IMR-90 (cell line): ENCODE data around the gene TF. TPM values are rescaled to one million over a fixed set of nuclear protein-coding genes. Genes with fewer than 3 reads are reported as not detected.

ENCODE experiments used
- ATAC-seq: fragments of 200-7000 bp; cut with Tn5 transposase; 2 replicates; pipeline ENCODE4 v1.9.1; 2020; ENCODE audit warnings: low read depth, mild to moderate bottlenecking, moderate library complexity
- BruUV-seq: library from RNA; stranded (reverse); fragments of 400-500 nt; replicated peaks from 2 replicates; lab custom pipeline; 2021; lab: Mats Ljungman, UMichigan
- CTCF ChIA-PET: fragments of 300-600 bp; formaldehyde crosslinking; extraction: SDS; loops from one replicate; lab custom pipeline; 2021; ENCODE audit warnings: antibody characterized with exemption; lab: Yijun Ruan, JAX
- POLR2A ChIA-PET: fragments of 300-600 bp; sonication (Branson Sonifier 250); formaldehyde crosslinking; loops from one replicate; lab custom pipeline; 2022; ENCODE audit warnings: antibody characterized with exemption; ENCODE audit not compliant: unreplicated experiment; lab: Charles Lee
- DNase-seq: peaks from one replicate; pipeline ENCODE4 v3.0.0; 2013
- H2AFZ ChIP-seq: replicated peaks from 2 replicates; pipeline ENCODE3; 2013; ENCODE audit warnings: low read length, mild to moderate bottlenecking; ENCODE audit not compliant: poor library complexity
- H2AK5ac ChIP-seq: 2 replicates; pipeline ENCODE4 v1.6.1; 2013; ENCODE audit warnings: low read depth, low read length, inconsistent platforms
- H2AK9ac ChIP-seq: replicated peaks from 2 replicates; pipeline ENCODE3; 2013; ENCODE audit warnings: mild to moderate bottlenecking, low read depth, low read length, moderate library complexity; ENCODE audit not compliant: poor library complexity
- H2BK120ac ChIP-seq: 2 replicates; pipeline ENCODE4 v1.6.1; 2013; ENCODE audit warnings: low read depth, low read length, inconsistent platforms
- H2BK15ac ChIP-seq: 3 replicates; pipeline ENCODE4 v1.6.1; 2013; ENCODE audit warnings: low read depth, low read length, inconsistent platforms
- H2BK20ac ChIP-seq: 2 replicates; pipeline ENCODE4 v1.6.1; 2013; ENCODE audit warnings: low read depth, mild to moderate bottlenecking, inconsistent platforms, low read length, moderate library complexity
- H2BK5ac ChIP-seq: 2 replicates; pipeline ENCODE4 v1.6.1; 2013; ENCODE audit warnings: mild to moderate bottlenecking, low read depth, low read length, inconsistent platforms; ENCODE audit not compliant: poor library complexity, severe bottlenecking
- H3K14ac ChIP-seq: replicated peaks from 2 replicates; pipeline ENCODE4 v1.6.1; 2013; ENCODE audit warnings: low read depth, low read length, inconsistent platforms
- H3K18ac ChIP-seq: 2 replicates; pipeline ENCODE4 v1.6.1; 2013; ENCODE audit warnings: low read depth, low read length, control low read depth
- H3K23ac ChIP-seq: 2 replicates; pipeline ENCODE4 v1.6.1; 2013; ENCODE audit warnings: low read depth, low read length, inconsistent platforms
- H3K27ac ChIP-seq: 2 replicates; pipeline ENCODE4 v1.5.1; 2013; ENCODE audit warnings: mild to moderate bottlenecking, control low read depth, low read length; ENCODE audit not compliant: insufficient read depth
- H3K27me3 ChIP-seq: 2 replicates; pipeline ENCODE4 v1.6.1; 2013; ENCODE audit warnings: low read length; ENCODE audit not compliant: control insufficient read depth, insufficient read depth
- H3K36me3 ChIP-seq: 2 replicates; pipeline ENCODE4 v1.6.1; 2013; ENCODE audit warnings: low read length, mixed read lengths; ENCODE audit not compliant: control insufficient read depth, insufficient read depth
- H3K4ac ChIP-seq: 2 replicates; pipeline ENCODE4 v1.6.1; 2013; ENCODE audit warnings: low read depth, low read length, inconsistent platforms
- H3K4me1 ChIP-seq: 2 replicates; pipeline ENCODE4 v1.6.1; 2013; ENCODE audit warnings: low read length, mixed read lengths; ENCODE audit not compliant: control insufficient read depth, insufficient read depth
- H3K4me2 ChIP-seq: 2 replicates; pipeline ENCODE4 v1.6.1; 2013; ENCODE audit warnings: low read depth, mild to moderate bottlenecking, control low read depth, low read length, moderate library complexity
- H3K4me3 ChIP-seq: 2 replicates; pipeline ENCODE4 v1.5.1; 2013; ENCODE audit warnings: low read depth, mild to moderate bottlenecking, control low read depth, low read length, moderate library complexity; ENCODE audit not compliant: insufficient read depth
- H3K56ac ChIP-seq: 2 replicates; pipeline ENCODE4 v1.6.1; 2013; ENCODE audit warnings: low read length, inconsistent platforms; ENCODE audit not compliant: insufficient read depth; ENCODE audit errors: extremely low read depth
- H3K79me1 ChIP-seq, 2 experiments: 2 replicates each; pipeline ENCODE4 v1.6.1; 2013; ENCODE audit warnings: low read length in 2 of 2, inconsistent platforms in 1 of 2, low read depth in 1 of 2
- H3K9ac ChIP-seq: 2 replicates; pipeline ENCODE4 v1.6.1; 2013; ENCODE audit warnings: low read depth, low read length, control low read depth
- H3K9me1 ChIP-seq: 2 replicates; pipeline ENCODE4 v1.6.1; 2013; ENCODE audit warnings: low read length, inconsistent platforms; ENCODE audit not compliant: insufficient read depth
- H3K9me3 ChIP-seq: 2 replicates; pipeline ENCODE4 v1.6.1; 2013; ENCODE audit warnings: low read length; ENCODE audit not compliant: control insufficient read depth, insufficient read depth
- H4K20me1 ChIP-seq: 2 replicates; pipeline ENCODE4 v1.6.1; 2013; ENCODE audit warnings: low read length, inconsistent platforms; ENCODE audit not compliant: insufficient read depth
- H4K5ac ChIP-seq: 2 replicates; pipeline ENCODE4 v1.6.1; 2013; ENCODE audit warnings: mild to moderate bottlenecking, low read depth, low read length, control low read depth
- H4K8ac ChIP-seq, 2 experiments: 2 replicates each; pipeline ENCODE4 v1.6.1; 2013; ENCODE audit warnings: low read depth in 2 of 2, low read length in 2 of 2, control low read depth in 1 of 2, inconsistent platforms in 1 of 2
- H4K91ac ChIP-seq: 2 replicates; pipeline ENCODE4 v1.6.1; 2013; ENCODE audit warnings: low read depth, low read length, inconsistent platforms; ENCODE audit not compliant: insufficient read depth
- BHLHE40 ChIP-seq: fragments of 150-350 bp; IDR thresholded peaks from 2 replicates; pipeline ENCODE4 v1.6.1; 2016; ENCODE audit warnings: mild to moderate bottlenecking, low read depth, low read length
- CEBPB ChIP-seq: IDR thresholded peaks from 2 replicates; pipeline ENCODE4 v1.6.1; 2012; ENCODE audit warnings: low read depth, low read length, improper control_type of control experiment
- CHD1 ChIP-seq: IDR thresholded peaks from 2 replicates; pipeline ENCODE4 v1.6.1; 2012; ENCODE audit warnings: low read depth, low read length, improper control_type of control experiment
- MXI1 ChIP-seq: IDR thresholded peaks from 2 replicates; pipeline ENCODE4 v1.6.1; 2012; ENCODE audit warnings: low read depth, mild to moderate bottlenecking, low read length, moderate library complexity, borderline replicate concordance
- WGBS, 2 experiments: methylation state at CpG; one replicate each; pipeline versions ENCODE4 v1.1.5 to v1.1.7; 2013; ENCODE audit warnings: missing lambda C conversion rate in 2 of 2; ENCODE audit not compliant: insufficient read length in 1 of 2; ENCODE audit errors: extremely low coverage in 2 of 2; 5-methylcytosine and 5-hydroxymethylcytosine counted together
- dilution Hi-C: fragments of 300-500 bp; cut with HindIII; formaldehyde crosslinking; loops from one replicate; pipeline ENCODE4 v1.14.3; 2018; ENCODE audit warnings: low sequenced_read_pairs; ENCODE audit not compliant: unreplicated experiment
- in situ Hi-C: fragments of 300-500 bp; cut with MboI; formaldehyde crosslinking; loops from 3 replicates; pipeline ENCODE4 v1.14.3; 2019; ENCODE audit warnings: low sequenced_read_pairs, inconsistent platforms, mixed read lengths
- intact Hi-C: fragments of 100-400 bp; cut with micrococcal nuclease; formaldehyde crosslinking; loops from 2 replicates; pipeline ENCODE4 v1.10.0; 2022
- polyA plus RNA-seq, 3 experiments: library from polyadenylated mRNA; depleted of rRNA; stranded (reverse); fragments of >200 nt; gene quantifications; 2 replicates each; pipeline ENCODE4 v1.2.3, GENCODE V29; 2012; ENCODE audit warnings: low replicate concordance in 1 of 3
- total RNA-seq: library from RNA; depleted of rRNA; stranded (reverse); fragments of >200 nt; gene quantifications from 2 replicates; pipeline ENCODE4 v1.2.3, GENCODE V29; 2012
- TF ChIP-seq, protein P1 (sequence below): fragments of 150-350 bp; IDR thresholded peaks from 2 replicates; pipeline ENCODE4 v1.6.1; 2016; ENCODE audit warnings: low read depth, mild to moderate bottlenecking, low read length, moderate library complexity, borderline replicate concordance

The TF gene
- total and polyA plus RNA-seq, 2 of the 4 experiments (the other 2 are of a cell fraction), result 0.07 TPM; not detected in 1

DNA sequence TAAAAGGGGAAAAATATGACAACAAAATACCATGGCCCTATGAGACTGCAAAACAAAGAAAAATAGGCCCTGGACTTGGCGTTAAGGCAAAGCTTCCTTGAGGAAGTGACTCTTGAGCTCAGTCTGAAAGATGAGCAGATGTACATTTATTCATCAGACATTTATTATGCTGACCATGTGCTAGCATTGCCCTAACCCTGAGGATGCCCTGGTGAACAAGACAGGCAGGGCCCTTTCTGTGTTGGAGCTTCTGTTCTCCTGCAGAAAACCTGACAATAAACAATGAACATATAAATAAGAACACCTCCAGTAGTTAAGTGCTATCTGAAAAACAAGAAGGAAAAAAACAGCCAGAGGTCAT lies 12.4 kb downstream of the TF start:
- no peaks in the 10 kb centered on the region for H3K36me3 ChIP-seq
- no peak overlapping the region for H2BK20ac ChIP-seq
- H3K79me1 ChIP-seq, result no peaks in the 10 kb centered on the region
- no peaks in the 10 kb centered on the region for H3K9me1 ChIP-seq
- no peaks in the 10 kb centered on the region for H3K4me1 ChIP-seq
- no peaks in the 10 kb centered on the region for H3K9me3 ChIP-seq
- dilution Hi-C loops (no loop called here), intact Hi-C loops (no loop called here), in situ Hi-C loops (no loop called here)
- H3K4ac ChIP-seq, result no peak overlapping the region
- no peak for ATAC-seq
- no peak overlapping the region for H2AFZ ChIP-seq
- H3K56ac ChIP-seq, result no peak overlapping the region
- H3K4me3 ChIP-seq, result no peak overlapping the region
- H2AK9ac ChIP-seq, result no peak overlapping the region
- CTCF ChIA-PET, result no interaction called here
- no peak overlapping the region for H3K18ac ChIP-seq
- no peak overlapping the region for H4K5ac ChIP-seq
- peaks cover 12% of the 10 kb centered on the region for H3K27me3 ChIP-seq
- no peak overlapping the region for H3K4me2 ChIP-seq
- H2BK15ac ChIP-seq, result no peak overlapping the region
- no peak overlapping the region for H2BK120ac ChIP-seq
- BruUV-seq, result no TSS peak
- H4K91ac ChIP-seq, result no peak overlapping the region
- no peak overlapping the region for H3K14ac ChIP-seq
- POLR2A ChIA-PET, result no interaction called here
- no peak overlapping the region for H3K27ac ChIP-seq
- TF ChIP-seq, protein P1, sequence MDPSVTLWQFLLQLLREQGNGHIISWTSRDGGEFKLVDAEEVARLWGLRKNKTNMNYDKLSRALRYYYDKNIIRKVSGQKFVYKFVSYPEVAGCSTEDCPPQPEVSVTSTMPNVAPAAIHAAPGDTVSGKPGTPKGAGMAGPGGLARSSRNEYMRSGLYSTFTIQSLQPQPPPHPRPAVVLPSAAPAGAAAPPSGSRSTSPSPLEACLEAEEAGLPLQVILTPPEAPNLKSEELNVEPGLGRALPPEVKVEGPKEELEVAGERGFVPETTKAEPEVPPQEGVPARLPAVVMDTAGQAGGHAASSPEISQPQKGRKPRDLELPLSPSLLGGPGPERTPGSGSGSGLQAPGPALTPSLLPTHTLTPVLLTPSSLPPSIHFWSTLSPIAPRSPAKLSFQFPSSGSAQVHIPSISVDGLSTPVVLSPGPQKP, result no peak
- TF ChIP-seq BHLHE40, result no peak
- no peak for TF ChIP-seq CHD1
- no peak for TF ChIP-seq MXI1
- TF ChIP-seq CEBPB, result no peak
- no peak overlapping the region for H3K9ac ChIP-seq
- no peak overlapping the region for H2AK5ac ChIP-seq
- no peak overlapping the region for H2BK5ac ChIP-seq
- DNase-seq, result no peak
- no peak overlapping the region for H4K8ac ChIP-seq
- no peak overlapping the region for H3K23ac ChIP-seq
- no CpG with 5 or more reads among the region's 1 CpG for WGBS, 2 experiments
- H4K20me1 ChIP-seq, result no peaks in the 10 kb centered on the region
